ENCODE data around the gene PRRC1.

The PRRC1 gene

GRCh38 chr5:127585661-127586060 lies 68.2 kb downstream of the PRRC1 start:
- no peak for DNase-seq (ENCODE audit: extremely low read depth, low read depth)
- TF ChIP-seq, protein P1, sequence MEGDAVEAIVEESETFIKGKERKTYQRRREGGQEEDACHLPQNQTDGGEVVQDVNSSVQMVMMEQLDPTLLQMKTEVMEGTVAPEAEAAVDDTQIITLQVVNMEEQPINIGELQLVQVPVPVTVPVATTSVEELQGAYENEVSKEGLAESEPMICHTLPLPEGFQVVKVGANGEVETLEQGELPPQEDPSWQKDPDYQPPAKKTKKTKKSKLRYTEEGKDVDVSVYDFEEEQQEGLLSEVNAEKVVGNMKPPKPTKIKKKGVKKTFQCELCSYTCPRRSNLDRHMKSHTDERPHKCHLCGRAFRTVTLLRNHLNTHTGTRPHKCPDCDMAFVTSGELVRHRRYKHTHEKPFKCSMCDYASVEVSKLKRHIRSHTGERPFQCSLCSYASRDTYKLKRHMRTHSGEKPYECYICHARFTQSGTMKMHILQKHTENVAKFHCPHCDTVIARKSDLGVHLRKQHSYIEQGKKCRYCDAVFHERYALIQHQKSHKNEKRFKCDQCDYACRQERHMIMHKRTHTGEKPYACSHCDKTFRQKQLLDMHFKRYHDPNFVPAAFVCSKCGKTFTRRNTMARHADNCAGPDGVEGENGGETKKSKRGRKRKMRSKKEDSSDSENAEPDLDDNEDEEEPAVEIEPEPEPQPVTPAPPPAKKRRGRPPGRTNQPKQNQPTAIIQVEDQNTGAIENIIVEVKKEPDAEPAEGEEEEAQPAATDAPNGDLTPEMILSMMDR (IDR thresholded peaks at IDR 0.05; ENCODE audit: low read depth, low read length), result no peak

DNA sequence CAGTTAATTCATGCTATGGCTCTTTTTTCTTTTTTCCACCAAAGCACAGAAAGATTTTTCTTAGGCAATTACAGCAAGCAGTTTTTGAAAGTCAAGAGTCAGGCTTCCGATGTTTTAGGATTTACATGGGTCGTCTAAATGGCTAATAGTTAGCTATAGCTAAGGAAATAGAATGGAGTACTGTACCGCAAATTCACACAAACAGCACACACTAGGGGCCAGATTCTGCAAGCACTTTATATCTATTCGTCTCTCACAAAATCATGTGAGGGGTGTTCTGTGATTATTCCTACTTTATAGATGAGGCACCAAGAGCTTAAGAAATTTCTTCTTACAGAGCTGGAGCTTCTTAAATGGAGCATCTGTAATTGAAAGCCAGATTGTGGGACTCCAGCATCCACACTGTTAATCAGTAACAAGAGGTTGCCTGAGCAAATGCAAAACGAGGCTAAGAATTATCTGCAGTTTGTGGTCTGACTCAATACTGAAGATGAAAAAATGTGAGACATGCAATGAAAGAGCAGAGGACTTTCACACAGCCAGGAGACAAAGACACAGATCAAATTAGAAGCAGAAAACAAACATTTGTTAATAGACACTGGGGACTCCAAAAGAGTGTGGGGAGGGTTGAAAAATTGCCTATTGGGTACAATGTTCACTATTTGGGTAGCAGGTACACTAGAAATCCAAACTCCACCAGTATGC lies 68.8 kb downstream of the PRRC1 start:
- DNase-seq (ENCODE audit: extremely low read depth, low read depth), result no peak
- TF ChIP-seq, protein P1 (IDR thresholded peaks at IDR 0.05; ENCODE audit: low read depth, low read length), result no peak

DNA sequence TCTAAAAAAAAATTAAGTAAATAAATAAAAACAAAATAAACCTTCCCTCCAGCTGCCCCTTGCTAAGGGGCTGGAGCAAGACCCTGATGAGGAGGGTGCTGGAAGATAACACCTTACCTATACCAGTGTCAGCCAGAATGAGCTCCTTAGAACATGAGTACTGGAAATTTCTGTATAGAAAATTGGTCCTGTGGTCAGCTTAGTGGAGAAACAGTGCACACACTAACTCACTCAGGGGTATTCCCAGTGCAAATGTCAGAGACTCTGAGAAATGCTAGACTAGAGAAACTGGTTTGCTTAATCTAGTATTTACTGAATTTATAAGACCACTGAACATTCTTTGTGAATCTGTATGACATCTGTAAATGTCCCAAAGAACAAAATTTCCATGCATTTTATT lies 69.4 kb downstream of the PRRC1 start:
- DNase-seq (ENCODE audit: extremely low read depth, low read depth), result no peak
- TF ChIP-seq, protein P1 (IDR thresholded peaks at IDR 0.05; ENCODE audit: low read depth, low read length), result no peak

- TF ChIP-seq, protein P1 (IDR thresholded peaks at IDR 0.05; ENCODE audit: low read depth, low read length), result no peak
- DNase-seq (ENCODE audit: extremely low read depth, low read depth), result no peak
Measured at GRCh38 chr5:127587246-127587917, 69.9 kb downstream of the PRRC1 start.

GRCh38 chr5:127588368-127588767 lies 70.9 kb downstream of the PRRC1 start:
- DNase-seq (ENCODE audit: extremely low read depth, low read depth), result no peak
- TF ChIP-seq, protein P1 (IDR thresholded peaks at IDR 0.05; ENCODE audit: low read depth, low read length), result no peak

GRCh38 chr5:127589309-127590030 lies 72.0 kb downstream of the PRRC1 start:
- DNase-seq (ENCODE audit: extremely low read depth, low read depth), result no peak
- TF ChIP-seq, protein P1 (IDR thresholded peaks at IDR 0.05; ENCODE audit: low read depth, low read length), result no peak
